Measurements from ENCODE around the gene PLA2G12A.

PLA2G12A gene

GRCh38 chr4:109749388-109750082 is 19.7 kb upstream of the PLA2G12A start:
- Histone ChIP-seq H3K9me3 (ENCODE audit: insufficient read depth, low read length, severe bottlenecking) (no peaks in the 10 kb centered on the region), H3K9ac (ENCODE audit: low read depth, low read length) (no peak overlapping the region), H3K36me3 (ENCODE audit: insufficient read depth, low read length) (no peaks in the 10 kb centered on the region), H3K4me3 (ENCODE audit: low read depth in 1 of 2, low read length in 2 of 2) (no peak overlapping the region), H3K4me1 (ENCODE audit: insufficient read depth, low read length) (no peaks in the 10 kb centered on the region), H3K27me3 (ENCODE audit: insufficient read depth, low read length, poor library complexity) (peaks cover 12% of the 10 kb centered on the region), H3K27ac (ENCODE audit: low read length) (no peak overlapping the region), H2AFZ (ENCODE audit: low read depth, low read length) (no peak overlapping the region), H3K79me2 (ENCODE audit: insufficient read depth, low read length) (no peaks in the 10 kb centered on the region), H3K4me2 (ENCODE audit: insufficient read depth, low read length) (no peak overlapping the region), H4K20me1 (ENCODE audit: insufficient read depth, low read length) (no peaks in the 10 kb centered on the region)
- DNase-seq (no peak), ATAC-seq (ENCODE audit: insufficient read depth, low read depth) (no peak)
- TF ChIP-seq CTCF (IDR thresholded peaks at IDR 0.05; ENCODE audit: borderline replicate concordance, extremely low read depth, low read length, poor library complexity, severe bottlenecking) (no peak), EZH2 (IDR thresholded peaks at IDR 0.05; ENCODE audit: borderline replicate concordance, low read depth, low read length, severe bottlenecking) (no peak)

- no peaks in the 10 kb centered on the region for H3K9me3 ChIP-seq (ENCODE audit: insufficient read depth, low read length, severe bottlenecking)
- no peak overlapping the region for H3K4me3 ChIP-seq (ENCODE audit: low read depth in 1 of 2, low read length in 2 of 2)
- H4K20me1 ChIP-seq (ENCODE audit: insufficient read depth, low read length): no peaks in the 10 kb centered on the region
- H3K27ac ChIP-seq (ENCODE audit: low read length): no peak overlapping the region
- ATAC-seq (ENCODE audit: insufficient read depth, low read depth) (no peak), DNase-seq (no peak)
- H3K27me3 ChIP-seq (ENCODE audit: insufficient read depth, low read length, poor library complexity): peaks cover 12% of the 10 kb centered on the region
- no peak overlapping the region for H3K4me2 ChIP-seq (ENCODE audit: insufficient read depth, low read length)
- no peak overlapping the region for H3K9ac ChIP-seq (ENCODE audit: low read depth, low read length)
- no peaks in the 10 kb centered on the region for H3K79me2 ChIP-seq (ENCODE audit: insufficient read depth, low read length)
- no peak for TF ChIP-seq CTCF (IDR thresholded peaks at IDR 0.05; ENCODE audit: borderline replicate concordance, extremely low read depth, low read length, poor library complexity, severe bottlenecking)
- no peak for TF ChIP-seq EZH2 (IDR thresholded peaks at IDR 0.05; ENCODE audit: borderline replicate concordance, low read depth, low read length, severe bottlenecking)
- no peak overlapping the region for H2AFZ ChIP-seq (ENCODE audit: low read depth, low read length)
- H3K4me1 ChIP-seq (ENCODE audit: insufficient read depth, low read length): no peaks in the 10 kb centered on the region
- no peaks in the 10 kb centered on the region for H3K36me3 ChIP-seq (ENCODE audit: insufficient read depth, low read length)
Measured at GRCh38 chr4:109748114-109748513, 18.2 kb upstream of the PLA2G12A start.

GRCh38 chr4:109746728-109747127 is 16.9 kb upstream of the PLA2G12A start:
- Histone ChIP-seq H4K20me1 (ENCODE audit: insufficient read depth, low read length) (no peaks in the 10 kb centered on the region), H3K9ac (ENCODE audit: low read depth, low read length) (no peak overlapping the region), H3K27me3 (ENCODE audit: insufficient read depth, low read length, poor library complexity) (peaks cover 15% of the 10 kb centered on the region), H2AFZ (ENCODE audit: low read depth, low read length) (no peak overlapping the region), H3K4me2 (ENCODE audit: insufficient read depth, low read length) (no peak overlapping the region), H3K79me2 (ENCODE audit: insufficient read depth, low read length) (no peaks in the 10 kb centered on the region), H3K4me1 (ENCODE audit: insufficient read depth, low read length) (no peaks in the 10 kb centered on the region), H3K9me3 (ENCODE audit: insufficient read depth, low read length, severe bottlenecking) (no peaks in the 10 kb centered on the region), H3K4me3 (ENCODE audit: low read depth in 1 of 2, low read length in 2 of 2) (no peak overlapping the region), H3K27ac (ENCODE audit: low read length) (no peak overlapping the region), H3K36me3 (ENCODE audit: insufficient read depth, low read length) (no peaks in the 10 kb centered on the region)
- TF ChIP-seq EZH2 (IDR thresholded peaks at IDR 0.05; ENCODE audit: borderline replicate concordance, low read depth, low read length, severe bottlenecking) (no peak), CTCF (IDR thresholded peaks at IDR 0.05; ENCODE audit: borderline replicate concordance, extremely low read depth, low read length, poor library complexity, severe bottlenecking) (no peak)
- DNase-seq (no peak), ATAC-seq (ENCODE audit: insufficient read depth, low read depth) (no peak)
